Testis (tissue), 2 donors: ENCODE results near the gene ARRDC1.

ENCODE experiments used
- POLR2A ChIP-seq: fragments of 450-650 bp; IDR thresholded peaks from one replicate; pipeline ENCODE4 v1.6.1; 2017; ENCODE audit warnings: antibody characterized with exemption, mild to moderate bottlenecking, moderate library complexity
- TF ChIP-seq, protein P1 (sequence below), 3 experiments: fragments of 450-650 bp in 2 of 3; fragments of 200-600 bp in 1 of 3; sonication (generic) in 1 of 3; IDR thresholded peaks; one replicate each; pipeline ENCODE4 v1.5.1; 2016 to 2019; ENCODE audit warnings: antibody characterized with exemption in 3 of 3, mild to moderate bottlenecking in 2 of 3, moderate library complexity in 1 of 3

DNA sequence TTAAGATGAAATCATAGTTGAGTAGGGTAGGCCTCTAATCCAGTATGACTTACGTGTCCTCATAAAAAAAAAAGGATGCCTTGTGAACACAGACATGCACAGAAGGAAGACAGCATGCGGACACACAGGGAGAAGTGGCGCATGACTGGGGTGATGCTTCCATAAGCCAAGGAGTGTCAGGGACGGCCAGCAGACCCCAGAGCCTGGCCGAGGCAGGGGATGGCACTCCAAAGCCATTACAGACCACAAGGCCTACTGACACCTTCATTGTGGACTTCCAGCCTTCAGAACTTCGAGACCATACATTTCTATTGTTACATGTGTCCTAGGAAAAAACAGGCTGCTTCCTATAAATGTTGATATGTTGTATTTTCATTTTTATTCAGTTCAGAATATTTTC lies 33.2 kb downstream of the ARRDC1 start:
- TF ChIP-seq, protein P1, sequence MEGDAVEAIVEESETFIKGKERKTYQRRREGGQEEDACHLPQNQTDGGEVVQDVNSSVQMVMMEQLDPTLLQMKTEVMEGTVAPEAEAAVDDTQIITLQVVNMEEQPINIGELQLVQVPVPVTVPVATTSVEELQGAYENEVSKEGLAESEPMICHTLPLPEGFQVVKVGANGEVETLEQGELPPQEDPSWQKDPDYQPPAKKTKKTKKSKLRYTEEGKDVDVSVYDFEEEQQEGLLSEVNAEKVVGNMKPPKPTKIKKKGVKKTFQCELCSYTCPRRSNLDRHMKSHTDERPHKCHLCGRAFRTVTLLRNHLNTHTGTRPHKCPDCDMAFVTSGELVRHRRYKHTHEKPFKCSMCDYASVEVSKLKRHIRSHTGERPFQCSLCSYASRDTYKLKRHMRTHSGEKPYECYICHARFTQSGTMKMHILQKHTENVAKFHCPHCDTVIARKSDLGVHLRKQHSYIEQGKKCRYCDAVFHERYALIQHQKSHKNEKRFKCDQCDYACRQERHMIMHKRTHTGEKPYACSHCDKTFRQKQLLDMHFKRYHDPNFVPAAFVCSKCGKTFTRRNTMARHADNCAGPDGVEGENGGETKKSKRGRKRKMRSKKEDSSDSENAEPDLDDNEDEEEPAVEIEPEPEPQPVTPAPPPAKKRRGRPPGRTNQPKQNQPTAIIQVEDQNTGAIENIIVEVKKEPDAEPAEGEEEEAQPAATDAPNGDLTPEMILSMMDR (IDR thresholded peaks at IDR 0.05), result no peak
- TF ChIP-seq POLR2A, result no peak
